Ecto neural progenitor cell (in vitro differentiated cells): ENCODE results near the gene CAMSAP3.
"Not testable (repeated sequence)": the region's sequence is repeated elsewhere in the genome, so short reads cannot be mapped to it uniquely, and the experiment has no call there.

Experiments used
- DNase-seq: peaks from one replicate; pipeline ENCODE4 v3.0.0-alpha.2; 2018; ENCODE audit warnings: low spot score

The CAMSAP3 gene

GRCh38 chr19:7632340-7633203 lies 36.9 kb downstream of the CAMSAP3 start:
- DNase-seq, result no peak

GRCh38 chr19:7633698-7634097 lies 38.0 kb downstream of the CAMSAP3 start, which contains the start of gene PCP2:
PCP2 (minus strand) TSS chr19:7633719; CDS start chr19:7633457, 262 bp downstream.
- no peak for DNase-seq

DNA sequence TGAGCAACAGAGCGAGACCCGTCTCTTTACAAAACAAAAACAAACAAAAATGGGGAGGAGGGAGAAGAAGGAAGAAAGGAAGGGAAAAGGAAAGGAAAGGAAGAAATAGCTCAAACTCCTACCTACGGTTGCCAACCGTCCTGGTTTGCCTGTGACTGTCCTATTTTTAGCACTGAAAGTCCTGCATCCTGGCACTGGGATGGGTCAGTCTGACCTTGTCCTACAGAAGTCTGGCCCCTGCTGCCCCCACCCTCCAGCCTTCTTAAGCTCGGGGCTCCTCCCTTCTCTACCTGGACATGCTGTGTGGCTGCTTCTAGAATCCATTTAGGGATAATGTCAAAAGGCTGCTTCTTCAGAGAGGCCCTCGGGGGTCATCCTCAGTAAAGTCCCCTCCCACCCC lies 40.0 kb downstream of the CAMSAP3 start:
- DNase-seq, result no peak

GRCh38 chr19:7636317-7636690 lies 40.6 kb downstream of the CAMSAP3 start:
- DNase-seq, result no peak

DNA sequence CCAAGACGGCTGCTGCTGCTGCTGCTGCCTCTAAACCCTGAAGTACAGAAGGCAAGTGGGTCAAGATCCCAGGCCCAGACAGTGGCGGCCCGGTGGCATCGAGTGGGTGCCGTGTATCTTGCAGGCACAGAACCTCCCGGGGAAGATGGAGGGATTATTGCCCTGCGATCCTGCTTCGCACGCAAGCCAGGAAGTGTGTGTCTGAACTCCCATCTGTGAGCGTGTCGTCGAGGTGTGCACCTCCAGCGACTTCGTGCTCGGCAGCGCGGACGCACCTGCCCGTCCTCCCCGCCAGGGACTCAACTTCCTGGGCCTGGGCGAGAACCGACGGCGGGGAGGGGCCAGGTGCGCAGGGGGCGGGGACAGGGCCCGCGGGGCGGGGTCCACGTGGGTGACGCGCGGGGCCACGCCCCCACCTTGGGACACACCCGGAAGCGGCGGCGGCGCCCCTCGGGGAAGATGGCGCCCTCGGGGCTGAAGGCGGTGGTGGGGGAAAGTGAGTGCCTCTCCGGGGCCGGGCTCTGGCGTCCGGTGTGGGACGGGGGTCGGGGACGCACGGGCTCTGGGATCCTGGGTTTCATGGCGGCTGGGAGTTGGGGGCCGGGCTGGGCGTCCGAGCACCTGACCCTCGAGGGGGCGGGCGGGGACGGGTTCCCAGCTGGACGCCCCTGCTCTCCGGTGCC lies 41.2 kb downstream of the CAMSAP3 start, which contains the start of gene STXBP2:
TSS of gene STXBP2 (plus strand) at position 420 of the 683 bp plus-strand sequence. CDS start at position 460, 40 bp downstream.
- DNase-seq, result peak; percentile 85

DNA sequence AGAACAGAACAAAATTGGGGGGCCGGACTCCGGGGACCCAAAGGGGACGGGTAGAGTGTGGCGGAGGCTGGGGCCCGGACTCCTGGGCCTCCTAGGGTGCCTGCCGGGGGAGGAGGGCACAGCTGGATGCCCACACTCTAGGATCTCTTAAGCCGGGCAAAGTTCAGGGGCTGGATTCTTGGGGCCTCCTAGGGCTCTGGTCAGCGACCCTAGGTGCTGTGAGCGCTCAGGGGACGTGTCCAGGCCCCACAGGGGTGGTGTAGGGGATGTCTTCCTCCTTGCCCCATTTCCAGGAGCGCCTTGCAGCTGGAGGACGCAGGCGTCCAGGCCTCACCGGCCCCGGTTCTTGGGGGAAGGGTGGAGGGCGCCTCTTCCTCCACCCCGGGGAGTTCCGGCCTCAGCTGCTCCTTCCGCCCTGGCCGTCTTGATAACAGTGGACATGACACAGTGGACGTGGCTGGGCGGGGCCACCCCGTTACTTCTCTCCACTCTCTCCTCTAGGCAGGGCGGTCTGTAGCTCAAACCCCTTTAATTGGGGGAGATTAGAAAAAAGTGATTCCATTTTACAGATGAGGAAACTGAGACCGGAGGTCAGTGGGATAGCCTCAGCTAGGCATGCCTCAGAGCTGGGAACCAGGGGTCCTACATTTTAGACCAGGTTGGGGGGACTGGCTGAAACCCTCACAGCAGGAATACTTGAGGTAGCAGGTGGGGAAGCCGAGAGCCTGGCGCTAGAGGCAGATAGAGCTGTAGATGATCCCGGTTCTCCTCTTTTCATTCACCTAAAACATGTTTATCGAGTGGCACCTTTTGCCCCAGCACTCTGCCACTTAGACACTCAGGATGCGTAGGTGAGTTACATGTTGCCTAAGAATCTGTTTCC lies 42.0 kb downstream of the CAMSAP3 start:
- no peak for DNase-seq

GRCh38 chr19:7638802-7639465 lies 43.3 kb downstream of the CAMSAP3 start:
- DNase-seq, result no peak

- DNase-seq, result no peak
These were observed 44.2 kb downstream of the CAMSAP3 start for GRCh38 chr19:7639863-7640348.

- DNase-seq, result no peak
These were observed 45.1 kb downstream of the CAMSAP3 start for GRCh38 chr19:7640803-7641202.

DNA sequence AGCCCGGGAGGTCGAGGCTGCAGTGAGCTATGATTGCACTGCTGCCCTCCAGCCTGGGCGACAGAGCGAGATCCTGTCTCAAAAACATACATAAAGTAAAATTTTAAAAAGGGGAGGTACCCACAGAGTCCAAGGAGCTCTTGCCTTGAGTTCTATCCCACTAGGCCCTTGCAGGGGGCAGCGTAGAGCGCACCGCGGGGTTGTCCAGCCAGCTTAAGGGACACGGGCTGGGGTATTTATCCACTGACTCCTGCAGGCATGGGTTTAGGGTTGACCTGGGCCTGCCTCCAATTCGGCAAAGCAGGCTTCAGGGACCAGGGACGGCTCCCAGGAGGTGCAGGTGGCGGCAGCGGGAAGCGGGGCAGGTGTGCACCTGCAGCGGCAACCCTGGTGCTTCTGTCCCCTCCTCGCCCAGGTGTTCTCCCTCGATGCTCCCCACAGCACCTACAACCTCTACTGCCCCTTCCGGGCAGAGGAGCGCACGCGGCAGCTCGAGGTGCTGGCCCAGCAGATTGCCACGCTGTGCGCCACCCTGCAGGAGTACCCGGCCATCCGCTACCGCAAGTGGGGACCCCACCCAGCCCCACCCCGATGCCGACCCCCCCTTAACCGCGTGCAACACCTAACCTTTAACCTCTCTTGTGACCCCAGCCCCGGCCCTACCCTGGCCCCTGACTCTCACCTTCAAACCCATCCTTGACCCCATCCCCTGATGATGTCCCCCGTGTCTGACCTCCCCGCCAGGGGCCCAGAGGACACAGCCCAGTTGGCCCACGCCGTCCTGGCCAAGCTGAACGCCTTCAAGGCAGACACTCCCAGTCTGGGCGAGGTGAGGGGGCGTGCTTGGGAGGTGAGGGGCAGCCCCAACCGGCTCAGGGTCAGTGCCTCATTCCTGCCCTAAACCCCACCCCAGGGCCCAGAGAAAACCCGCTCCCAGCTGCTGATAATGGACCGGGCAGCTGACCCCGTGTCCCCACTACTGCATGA lies 45.9 kb downstream of the CAMSAP3 start:
- no peak for DNase-seq

DNA sequence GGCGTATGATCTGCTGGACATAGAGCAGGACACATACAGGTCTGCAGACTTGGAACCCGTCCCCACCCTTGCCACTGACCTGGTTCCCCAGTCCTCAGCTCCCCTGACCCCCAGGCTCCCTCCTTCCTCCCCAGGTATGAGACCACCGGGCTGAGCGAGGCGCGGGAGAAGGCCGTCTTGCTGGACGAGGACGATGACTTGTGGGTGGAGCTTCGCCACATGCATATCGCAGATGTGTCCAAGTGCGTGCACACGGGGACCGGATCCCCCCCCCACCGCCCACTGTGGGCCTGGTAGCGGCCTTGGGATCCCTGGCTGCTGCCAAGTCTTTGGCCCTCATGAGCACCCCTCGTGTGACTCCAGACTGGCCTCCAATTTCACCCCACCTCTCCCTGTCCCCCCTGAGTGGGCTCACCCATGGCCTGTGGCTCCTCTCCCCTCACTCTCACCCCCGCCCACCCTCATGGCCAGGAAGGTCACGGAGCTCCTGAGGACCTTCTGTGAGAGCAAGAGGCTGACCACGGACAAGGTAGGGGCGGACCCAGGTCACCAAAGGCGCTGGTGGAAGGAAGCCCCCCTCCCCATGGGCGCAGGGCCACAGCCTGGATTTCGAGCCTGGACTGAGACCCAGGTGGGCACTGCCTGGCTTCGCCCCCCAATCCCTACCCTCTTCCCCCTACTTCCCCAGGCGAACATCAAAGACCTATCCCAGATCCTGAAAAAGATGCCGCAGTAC lies 46.8 kb downstream of the CAMSAP3 start:
- no peak for DNase-seq

DNA sequence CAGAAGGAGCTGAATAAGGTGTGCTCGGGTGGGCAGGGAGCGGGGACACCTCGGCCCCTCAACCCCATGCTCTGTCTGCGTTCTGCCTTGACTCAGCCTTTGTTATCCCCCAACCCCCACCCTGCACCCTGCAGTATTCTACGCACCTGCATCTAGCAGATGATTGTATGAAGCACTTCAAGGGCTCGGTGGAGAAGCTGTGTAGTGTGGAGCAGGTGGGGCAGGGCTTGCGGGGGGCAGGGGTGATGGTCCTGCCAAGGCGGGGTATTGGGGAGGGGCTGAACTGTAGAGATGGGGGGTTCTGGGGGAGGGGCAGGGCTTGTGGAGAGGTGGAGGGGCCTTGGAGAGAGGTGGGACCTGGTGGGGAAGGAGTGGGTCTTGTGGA lies 47.4 kb downstream of the CAMSAP3 start:
- DNase-seq, result no peak

GRCh38 chr19:7643629-7644549 lies 48.2 kb downstream of the CAMSAP3 start:
- not testable (repeated sequence) for DNase-seq

- no peak for DNase-seq
These were observed 48.9 kb downstream of the CAMSAP3 start for GRCh38 chr19:7644550-7644877.

DNA sequence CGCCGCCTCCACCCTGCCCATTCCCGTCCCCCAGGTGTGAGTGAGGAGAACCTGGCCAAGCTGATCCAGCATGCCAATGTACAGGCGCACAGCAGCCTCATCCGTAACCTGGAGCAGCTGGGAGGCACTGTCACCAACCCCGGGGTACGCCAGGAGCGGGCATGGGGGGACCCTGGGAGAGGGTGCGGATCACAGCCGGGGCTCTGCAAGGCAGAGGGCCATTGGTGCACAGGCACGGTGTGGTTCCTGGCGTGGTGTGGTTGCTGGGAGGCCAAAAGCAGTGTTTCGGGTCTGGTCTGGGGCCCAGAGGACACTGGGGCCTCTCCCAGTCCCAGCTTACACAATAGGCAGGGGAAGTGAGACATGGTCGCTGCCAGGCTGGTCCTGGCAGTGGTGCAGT lies 49.5 kb downstream of the CAMSAP3 start:
- DNase-seq, result no peak

- no peak for DNase-seq
These were observed 50.2 kb downstream of the CAMSAP3 start for GRCh38 chr19:7645656-7646425.

DNA sequence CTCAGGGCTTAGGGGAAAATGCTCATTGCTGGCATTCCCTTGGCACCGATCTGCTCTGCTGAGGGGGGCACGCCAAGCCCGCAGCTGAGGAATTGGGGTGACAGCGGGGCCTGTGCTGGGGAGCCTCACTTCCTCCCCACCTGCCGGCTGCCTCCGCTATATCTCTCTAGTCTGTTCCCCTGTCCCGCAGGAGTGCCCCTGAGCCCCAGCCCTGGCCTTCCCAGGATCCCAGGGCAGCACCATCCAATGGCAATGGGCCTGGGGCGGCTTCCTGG lies 50.7 kb downstream of the CAMSAP3 start:
- DNase-seq, result no peak

- DNase-seq, result no peak
These were observed 51.5 kb downstream of the CAMSAP3 start for GRCh38 chr19:7647156-7647555.
